GM12801 (cell line): ENCODE results near the gene FDXR.

Source experiments
- TF ChIP-seq, protein P1 (sequence below): IDR thresholded peaks from one replicate; pipeline ENCODE4 v1.5.1; 2011; ENCODE audit warnings: control low read depth; ENCODE audit not compliant: insufficient read length; ENCODE audit errors: extremely low read depth

FDXR gene

DNA sequence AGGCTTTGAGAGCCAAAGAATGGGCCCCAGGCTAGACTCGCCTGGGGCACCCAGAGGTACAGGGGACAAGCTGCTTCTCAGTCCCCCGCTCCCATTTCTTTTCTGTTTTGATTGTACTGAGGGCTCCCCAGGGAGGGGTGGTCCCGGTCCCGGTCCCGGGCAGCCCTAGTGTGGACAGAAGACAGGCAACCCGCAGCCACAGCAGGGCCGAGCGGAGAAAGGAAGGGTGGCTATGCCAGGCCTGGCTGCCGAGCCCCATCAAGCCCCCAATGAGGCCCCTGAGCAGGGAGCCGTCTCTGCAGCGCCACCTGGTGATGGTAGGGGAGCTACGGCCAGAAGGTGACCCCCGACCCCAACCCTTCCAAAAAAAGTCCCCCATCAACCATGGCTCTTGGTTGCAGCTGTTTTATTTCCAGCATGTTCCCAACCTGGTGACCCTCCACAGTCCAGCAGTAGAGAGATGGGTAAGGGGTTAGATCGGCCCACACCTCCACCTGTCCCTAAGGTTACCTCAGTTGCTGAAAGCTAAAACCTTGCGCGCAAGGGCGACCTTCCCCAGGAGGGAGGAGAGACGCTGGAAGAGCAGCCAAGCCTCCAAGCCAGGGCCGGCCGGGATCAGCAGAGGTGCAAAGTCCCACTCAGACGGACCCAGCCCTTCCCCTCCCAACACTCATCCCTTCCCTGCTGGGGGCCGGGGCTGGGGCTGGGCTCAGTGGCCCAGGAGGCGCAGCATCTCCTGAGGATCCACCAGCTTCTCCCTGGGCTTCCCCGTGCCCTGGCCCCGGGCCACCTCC, 10.5 kb downstream of the FDXR start:
- TF ChIP-seq, protein P1, sequence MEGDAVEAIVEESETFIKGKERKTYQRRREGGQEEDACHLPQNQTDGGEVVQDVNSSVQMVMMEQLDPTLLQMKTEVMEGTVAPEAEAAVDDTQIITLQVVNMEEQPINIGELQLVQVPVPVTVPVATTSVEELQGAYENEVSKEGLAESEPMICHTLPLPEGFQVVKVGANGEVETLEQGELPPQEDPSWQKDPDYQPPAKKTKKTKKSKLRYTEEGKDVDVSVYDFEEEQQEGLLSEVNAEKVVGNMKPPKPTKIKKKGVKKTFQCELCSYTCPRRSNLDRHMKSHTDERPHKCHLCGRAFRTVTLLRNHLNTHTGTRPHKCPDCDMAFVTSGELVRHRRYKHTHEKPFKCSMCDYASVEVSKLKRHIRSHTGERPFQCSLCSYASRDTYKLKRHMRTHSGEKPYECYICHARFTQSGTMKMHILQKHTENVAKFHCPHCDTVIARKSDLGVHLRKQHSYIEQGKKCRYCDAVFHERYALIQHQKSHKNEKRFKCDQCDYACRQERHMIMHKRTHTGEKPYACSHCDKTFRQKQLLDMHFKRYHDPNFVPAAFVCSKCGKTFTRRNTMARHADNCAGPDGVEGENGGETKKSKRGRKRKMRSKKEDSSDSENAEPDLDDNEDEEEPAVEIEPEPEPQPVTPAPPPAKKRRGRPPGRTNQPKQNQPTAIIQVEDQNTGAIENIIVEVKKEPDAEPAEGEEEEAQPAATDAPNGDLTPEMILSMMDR: no peak

DNA sequence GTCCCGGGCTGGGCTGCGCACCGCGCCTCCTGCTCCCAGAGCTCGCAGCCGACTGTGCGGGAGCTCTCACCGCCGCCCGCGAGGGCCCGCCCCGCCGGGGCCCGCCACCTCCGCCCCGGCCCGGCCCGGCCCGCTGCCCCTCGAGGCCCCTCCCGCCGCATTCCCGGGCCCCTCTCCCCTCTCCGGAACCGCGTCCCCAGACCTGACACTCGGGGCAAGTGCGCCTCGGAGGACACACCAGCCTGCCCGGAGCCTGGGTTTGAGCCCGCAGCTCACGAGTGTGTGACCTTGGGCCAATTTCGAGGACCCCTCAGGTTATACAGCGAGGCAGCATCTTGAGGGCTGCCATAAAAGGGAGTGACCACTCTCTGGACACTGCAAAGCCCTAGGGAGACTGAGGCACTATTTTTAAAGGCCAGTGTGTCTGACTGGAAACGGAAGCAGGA, 11.1 kb downstream of the FDXR start:
- TF ChIP-seq, protein P1: no peak

DNA sequence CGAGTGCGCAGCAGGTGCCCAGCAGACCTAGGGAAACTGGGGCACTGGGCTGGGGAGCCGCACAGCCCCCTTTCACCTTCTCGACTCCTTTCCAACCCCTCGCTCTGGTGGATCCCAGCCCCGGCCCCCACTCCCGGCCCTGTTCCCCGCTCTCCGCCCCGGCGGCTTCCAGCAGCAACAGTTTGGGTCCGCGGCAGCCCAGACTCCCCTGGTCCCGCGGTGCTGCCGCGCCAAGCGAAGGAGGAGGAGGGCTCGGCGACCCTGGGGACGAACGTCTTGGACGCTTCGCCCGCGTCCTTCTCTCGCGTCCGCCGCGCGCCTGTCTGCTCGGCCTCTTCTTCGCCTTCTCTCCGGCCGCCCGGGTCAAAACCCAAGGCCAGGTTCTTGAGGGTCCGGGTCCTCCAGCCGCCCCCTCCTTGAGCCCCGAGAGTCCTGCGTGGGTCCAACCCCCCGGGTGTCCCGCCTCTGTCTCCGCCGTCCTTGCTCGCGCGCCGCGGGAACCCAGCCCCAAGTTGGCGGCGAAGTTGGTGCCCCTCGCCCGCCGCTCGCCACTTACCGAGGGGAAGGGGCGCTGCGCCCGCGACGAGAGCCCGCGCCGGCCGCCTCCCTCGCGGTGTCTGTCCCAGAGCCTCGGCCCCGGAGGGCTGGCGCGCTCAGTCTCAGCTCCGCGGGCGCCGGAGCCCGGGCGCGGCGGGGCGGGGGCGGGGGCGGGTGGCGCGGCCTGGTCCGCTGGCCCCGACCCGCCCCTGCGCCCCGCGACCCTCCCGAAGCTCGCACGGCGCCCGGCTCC, 11.7 kb downstream of the FDXR start:
- TF ChIP-seq, protein P1: no peak

DNA sequence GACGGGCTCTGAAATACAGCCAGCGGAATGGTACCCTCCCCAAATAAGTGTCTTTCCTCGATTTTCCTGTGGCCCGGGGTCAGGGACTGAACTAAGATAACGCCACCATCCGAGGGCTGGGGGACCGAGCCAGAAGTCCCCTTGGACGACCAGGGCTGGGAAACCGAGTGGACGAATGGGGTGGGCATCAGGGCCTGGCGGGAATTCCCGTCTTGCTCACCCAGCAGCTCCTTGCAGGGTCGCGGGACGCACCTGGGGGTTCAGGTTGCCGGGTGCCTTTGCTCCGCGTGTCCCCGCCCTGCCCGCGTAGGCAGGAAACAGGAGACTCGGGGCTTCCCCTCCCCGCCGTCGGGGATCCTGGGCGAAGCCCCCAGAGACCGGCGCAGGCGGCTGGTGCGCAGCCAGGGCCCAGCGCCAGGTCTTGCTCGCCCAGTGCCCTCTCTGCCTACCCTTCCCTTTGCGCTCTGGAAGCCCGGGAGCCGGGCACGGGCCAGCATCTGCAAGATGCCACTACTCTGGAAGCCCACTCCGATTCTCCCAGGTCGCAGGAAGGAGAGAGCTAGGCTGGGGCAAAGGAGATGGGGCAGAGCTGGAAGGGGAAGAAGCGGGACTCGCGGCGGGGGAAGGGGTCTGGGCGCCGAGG, 12.4 kb downstream of the FDXR start:
- TF ChIP-seq, protein P1: no peak

DNA sequence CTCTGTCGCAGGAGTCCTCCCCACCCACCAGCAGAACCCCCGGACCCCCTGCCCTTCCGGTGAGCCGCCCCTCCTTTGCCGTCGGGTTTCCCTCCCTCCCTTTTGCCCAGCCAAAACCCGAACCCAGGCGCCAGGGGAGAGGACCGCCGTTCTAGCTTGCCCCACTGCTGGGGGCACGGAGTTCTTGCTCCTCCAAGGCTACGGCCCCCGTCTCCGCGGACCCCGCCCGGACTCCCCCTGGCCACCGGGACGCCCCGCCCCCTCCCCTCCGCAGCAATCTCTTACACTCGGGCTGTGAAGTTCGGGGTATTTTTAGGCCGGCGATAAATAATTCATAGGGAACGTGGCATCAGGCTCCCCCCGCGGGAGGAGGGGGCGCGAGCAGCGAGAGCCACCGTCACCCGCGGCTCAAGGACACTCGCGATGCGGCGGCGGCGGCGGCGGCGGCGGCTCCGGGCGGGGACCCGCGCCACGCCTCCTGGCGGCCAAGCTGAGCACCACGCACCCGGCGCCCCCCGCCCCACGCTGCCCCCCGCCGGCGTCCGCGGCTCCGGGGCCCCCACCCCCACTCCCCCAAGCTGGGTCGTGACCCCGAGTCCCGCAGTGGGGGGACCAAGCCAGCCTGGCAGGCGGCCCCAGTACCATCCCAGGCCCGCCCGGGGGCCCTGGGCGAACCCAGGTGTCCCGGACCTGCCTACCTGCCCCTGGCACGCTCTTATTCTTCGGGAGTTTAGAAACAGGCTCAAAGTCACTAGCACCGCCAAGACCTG, 13.2 kb downstream of the FDXR start, which contains the start of gene GRIN2C:
TSS of gene GRIN2C (minus strand) at position 427 of the 770 bp plus-strand sequence. CDS start 4,793 bp downstream, outside the sequence.
- TF ChIP-seq, protein P1: no peak

DNA sequence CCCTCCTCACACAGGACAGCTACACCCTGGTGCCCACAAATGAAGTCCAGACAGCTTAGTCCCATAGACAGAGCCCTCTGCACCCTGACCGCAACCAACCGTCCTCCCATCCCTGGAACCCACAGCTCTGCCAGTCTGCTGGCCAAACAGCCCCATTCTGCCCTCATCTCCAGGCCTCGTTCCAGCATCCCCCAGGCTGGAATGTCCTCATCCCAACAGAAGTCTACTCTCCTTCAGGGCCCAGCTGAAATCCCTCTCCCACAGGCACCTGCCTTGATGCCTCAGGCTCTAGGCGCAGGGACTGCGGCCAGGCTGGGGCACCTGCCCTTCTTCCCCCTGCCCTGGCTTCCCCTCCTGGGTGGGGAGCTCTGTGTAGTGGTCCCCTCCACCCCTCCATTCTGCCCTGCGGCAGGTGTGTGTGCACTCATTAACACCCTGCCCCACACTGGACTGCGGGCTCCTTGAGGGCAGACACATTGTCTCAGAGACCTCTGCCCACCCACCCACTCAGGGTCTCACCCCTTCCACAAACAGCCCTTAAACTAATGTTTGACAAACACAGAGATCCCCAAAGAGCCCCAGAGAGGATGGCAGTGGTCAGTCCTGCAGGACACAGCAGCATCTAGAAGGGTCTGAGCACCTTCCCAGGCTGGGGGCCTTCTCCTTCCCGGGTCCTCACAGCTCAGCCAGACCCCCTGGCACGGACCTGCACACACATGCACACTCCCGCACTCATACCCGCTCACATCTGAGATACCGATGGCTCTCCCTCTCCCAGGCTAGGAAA, 13.9 kb downstream of the FDXR start:
- TF ChIP-seq, protein P1: no peak
